Amniotic stem cell (primary cell): ENCODE measurements around the gene FOXM1.

Experiments
- DNase-seq: peaks from one replicate; lab custom pipeline; 2025; lab: John Stamatoyannopoulos, UW

FOXM1 gene

GRCh38 chr12:2836574-2836973 is 40.4 kb downstream of the FOXM1 start:
- no peak for DNase-seq

- no peak for DNase-seq
These were observed 41.1 kb downstream of the FOXM1 start for GRCh38 chr12:2835691-2836403.

GRCh38 chr12:2834581-2835491 is 42.1 kb downstream of the FOXM1 start, which contains the start of gene NRIP2:
Gene NRIP2 (minus strand): TSS chr12:2835035. CDS start chr12:2834983, 52 bp downstream.
- no peak for DNase-seq

GRCh38 chr12:2833810-2834209 is 43.2 kb downstream of the FOXM1 start:
- DNase-seq = no peak

- DNase-seq = no peak
These were observed 43.6 kb downstream of the FOXM1 start for GRCh38 chr12:2833327-2833726.

- DNase-seq = no peak
These were observed 44.3 kb downstream of the FOXM1 start for GRCh38 chr12:2832550-2833127.

GRCh38 chr12:2829275-2829674 is 47.7 kb downstream of the FOXM1 start:
- DNase-seq = no peak

- DNase-seq = no peak
These were observed 50.1 kb downstream of the FOXM1 start for GRCh38 chr12:2826721-2827515.

- DNase-seq = no peak
These were observed 50.9 kb downstream of the FOXM1 start for GRCh38 chr12:2826036-2826435.

- DNase-seq = no peak
These were observed 51.8 kb downstream of the FOXM1 start for GRCh38 chr12:2825132-2825531.

GRCh38 chr12:2824541-2824940 is 52.4 kb downstream of the FOXM1 start:
- no peak for DNase-seq

GRCh38 chr12:2823483-2823882 is 53.5 kb downstream of the FOXM1 start:
- no peak for DNase-seq

- no peak for DNase-seq
These were observed 56.5 kb downstream of the FOXM1 start for GRCh38 chr12:2820432-2820831.

GRCh38 chr12:2819810-2820209 is 57.2 kb downstream of the FOXM1 start:
- DNase-seq = no peak

- peak; percentile 70 for DNase-seq
These were observed 63.5 kb downstream of the FOXM1 start for GRCh38 chr12:2813214-2814185.

- peak; percentile 97 for DNase-seq
These were observed 64.4 kb downstream of the FOXM1 start, which contains the start of gene ITFG2 for GRCh38 chr12:2812290-2813213. Gene ITFG2 (plus strand): TSS chr12:2812668. CDS start chr12:2812761, 93 bp downstream.

GRCh38 chr12:2811801-2812200 is 65.2 kb downstream of the FOXM1 start:
- no peak for DNase-seq
